ENCODE results near the gene BAHCC1. TPM values are rescaled to one million over a fixed set of nuclear protein-coding genes. Genes with fewer than 3 reads are reported as not detected.

Gene BAHCC1
- total RNA-seq, 1 donor from 2014 or later, result 22.7 TPM

DNA sequence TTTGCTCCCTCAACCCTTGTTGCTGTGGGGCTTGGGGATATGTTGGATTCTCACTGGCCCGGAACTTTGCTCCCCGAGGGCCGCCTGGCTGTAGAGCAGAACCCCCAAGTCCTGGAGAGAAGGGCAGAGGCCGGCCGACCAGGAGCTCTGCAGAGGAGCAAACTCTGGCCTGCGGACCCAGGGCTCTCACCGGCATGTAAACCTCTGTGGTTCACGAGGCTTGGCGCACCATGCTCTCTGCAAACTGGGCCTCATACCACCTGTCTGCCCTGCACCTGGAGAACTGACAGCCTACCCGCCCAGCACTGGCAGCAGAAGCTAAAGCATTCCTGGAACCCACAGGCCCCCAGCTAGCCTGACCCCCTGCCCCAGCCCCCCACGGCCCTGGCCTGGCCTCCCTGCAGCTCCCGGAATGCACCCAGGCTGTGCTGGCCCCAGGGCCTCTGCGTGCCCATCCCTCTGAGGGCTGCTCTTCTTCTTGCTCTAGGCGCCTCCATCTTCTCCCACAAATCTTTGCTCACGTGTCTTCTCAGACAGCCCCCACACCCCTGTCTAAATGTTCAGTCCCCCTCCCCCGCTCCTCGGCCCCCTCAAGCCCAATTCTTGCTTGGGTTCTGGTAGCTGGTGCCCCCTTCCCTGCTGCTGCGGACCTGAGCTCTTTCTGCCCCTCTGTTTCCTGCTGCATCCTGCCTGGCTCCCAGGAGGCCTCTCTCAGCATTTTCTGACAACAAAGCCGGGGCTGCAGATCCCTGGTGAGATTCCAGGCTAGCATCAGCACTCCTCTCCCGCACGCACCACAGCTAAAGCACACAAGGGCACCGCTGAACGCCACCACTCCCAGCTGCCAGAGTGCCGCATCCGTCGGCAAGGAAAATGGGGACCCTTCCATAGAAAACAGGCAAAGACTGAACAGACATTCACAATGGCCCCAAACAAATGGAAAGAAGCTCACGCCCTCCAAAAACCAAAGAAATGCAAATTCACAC lies 94.0 kb downstream of the BAHCC1 start:
- peaks cover 5% of the 10 kb centered on the region for H3K27me3 Mint-ChIP-seq (ENCODE audit: low read depth)
- H3K9me3 Mint-ChIP-seq (ENCODE audit: low read depth), result no peaks in the 10 kb centered on the region
- peak; percentile 75 for DNase-seq (ENCODE audit: low spot score)
- peak overlapping the region; percentile 81 for H3K27ac Mint-ChIP-seq (ENCODE audit: unreplicated experiment)
- TF ChIP-seq, protein P1, sequence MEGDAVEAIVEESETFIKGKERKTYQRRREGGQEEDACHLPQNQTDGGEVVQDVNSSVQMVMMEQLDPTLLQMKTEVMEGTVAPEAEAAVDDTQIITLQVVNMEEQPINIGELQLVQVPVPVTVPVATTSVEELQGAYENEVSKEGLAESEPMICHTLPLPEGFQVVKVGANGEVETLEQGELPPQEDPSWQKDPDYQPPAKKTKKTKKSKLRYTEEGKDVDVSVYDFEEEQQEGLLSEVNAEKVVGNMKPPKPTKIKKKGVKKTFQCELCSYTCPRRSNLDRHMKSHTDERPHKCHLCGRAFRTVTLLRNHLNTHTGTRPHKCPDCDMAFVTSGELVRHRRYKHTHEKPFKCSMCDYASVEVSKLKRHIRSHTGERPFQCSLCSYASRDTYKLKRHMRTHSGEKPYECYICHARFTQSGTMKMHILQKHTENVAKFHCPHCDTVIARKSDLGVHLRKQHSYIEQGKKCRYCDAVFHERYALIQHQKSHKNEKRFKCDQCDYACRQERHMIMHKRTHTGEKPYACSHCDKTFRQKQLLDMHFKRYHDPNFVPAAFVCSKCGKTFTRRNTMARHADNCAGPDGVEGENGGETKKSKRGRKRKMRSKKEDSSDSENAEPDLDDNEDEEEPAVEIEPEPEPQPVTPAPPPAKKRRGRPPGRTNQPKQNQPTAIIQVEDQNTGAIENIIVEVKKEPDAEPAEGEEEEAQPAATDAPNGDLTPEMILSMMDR (IDR thresholded peaks at IDR 0.05), result no peak
- peaks cover 15% of the 10 kb centered on the region for H3K4me1 Mint-ChIP-seq (ENCODE audit: low read depth)
- H3K36me3 Mint-ChIP-seq (ENCODE audit: low read depth), result no peaks in the 10 kb centered on the region
- peak overlapping the region; percentile 55 for H3K4me3 Mint-ChIP-seq (ENCODE audit: unreplicated experiment)

DNA sequence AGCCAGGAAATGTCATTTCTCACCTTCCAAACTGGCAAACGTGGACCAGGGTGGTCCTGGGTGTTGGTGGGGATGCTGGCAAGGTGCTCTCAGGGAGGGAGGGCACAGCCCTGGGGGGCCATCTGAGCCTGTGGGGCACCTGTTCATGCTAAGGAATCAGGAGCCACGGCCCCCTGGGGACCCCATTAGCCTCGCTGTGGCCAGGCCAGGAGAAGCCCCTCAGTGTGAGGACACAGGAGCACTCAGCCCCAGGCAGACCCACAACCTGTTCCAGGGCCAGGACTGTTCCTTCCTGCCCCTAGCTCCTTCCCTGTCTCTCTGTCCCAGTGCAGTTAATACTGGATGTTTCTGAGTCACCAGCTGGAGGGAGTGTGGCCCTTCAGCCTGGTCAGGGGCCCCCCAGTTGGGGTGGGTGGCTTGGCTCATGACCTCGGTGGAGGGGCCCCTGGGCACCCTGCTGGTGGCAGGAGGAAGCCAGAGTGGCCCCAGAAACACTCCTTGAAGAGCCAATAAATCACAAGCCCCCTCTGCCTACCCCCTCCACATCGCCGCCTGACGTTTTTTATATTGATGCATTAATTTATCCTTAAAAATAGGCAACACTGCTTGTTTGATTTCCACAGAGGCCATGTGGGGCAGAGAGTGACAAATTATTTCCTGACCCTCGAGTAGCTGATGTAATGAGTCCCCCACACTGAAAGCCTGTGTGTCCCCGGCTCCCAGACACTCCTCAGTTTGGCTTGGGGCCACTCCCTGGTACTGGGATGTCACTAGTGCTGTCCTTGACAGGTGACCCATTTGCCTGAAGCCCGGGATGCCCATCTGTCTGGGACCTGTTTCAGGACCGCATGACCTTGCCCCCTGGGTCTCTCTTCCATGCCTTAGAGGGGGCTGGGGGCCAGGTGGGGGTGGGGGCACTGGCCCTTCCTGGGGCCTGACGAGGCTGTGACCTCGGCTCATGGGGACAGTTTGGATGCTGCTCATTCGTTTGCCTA lies 95.0 kb downstream of the BAHCC1 start:
- no peak overlapping the region for H3K27ac Mint-ChIP-seq (ENCODE audit: unreplicated experiment)
- H3K4me3 Mint-ChIP-seq (ENCODE audit: unreplicated experiment), result no peak overlapping the region
- TF ChIP-seq, protein P1 (IDR thresholded peaks at IDR 0.05), result no peak
- peaks cover 5% of the 10 kb centered on the region for H3K27me3 Mint-ChIP-seq (ENCODE audit: low read depth)
- no peaks in the 10 kb centered on the region for H3K9me3 Mint-ChIP-seq (ENCODE audit: low read depth)
- no peaks in the 10 kb centered on the region for H3K36me3 Mint-ChIP-seq (ENCODE audit: low read depth)
- peaks cover 15% of the 10 kb centered on the region for H3K4me1 Mint-ChIP-seq (ENCODE audit: low read depth)
- peak; percentile 72 for DNase-seq (ENCODE audit: low spot score)

DNA sequence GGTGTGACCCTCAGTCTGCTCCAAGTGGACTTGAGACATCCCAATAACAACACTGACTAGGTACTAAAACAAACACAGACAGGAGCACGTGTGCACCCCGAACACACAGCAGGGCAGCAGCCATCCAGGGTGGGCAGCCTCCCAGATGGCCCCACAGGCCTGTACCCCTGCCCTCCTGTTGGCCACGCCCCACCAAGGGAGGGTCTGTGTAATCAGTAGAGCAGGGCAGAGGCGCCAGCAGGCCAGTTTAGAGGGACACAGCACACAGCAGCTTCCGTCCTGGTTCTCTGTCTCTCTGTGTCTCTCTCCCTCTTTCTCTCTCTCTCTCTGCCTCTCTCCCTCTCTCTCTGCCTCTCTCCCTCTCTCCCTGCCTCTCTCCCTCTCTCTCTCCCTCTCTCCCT lies 95.9 kb downstream of the BAHCC1 start:
- H3K36me3 Mint-ChIP-seq (ENCODE audit: low read depth), result no peaks in the 10 kb centered on the region

DNA sequence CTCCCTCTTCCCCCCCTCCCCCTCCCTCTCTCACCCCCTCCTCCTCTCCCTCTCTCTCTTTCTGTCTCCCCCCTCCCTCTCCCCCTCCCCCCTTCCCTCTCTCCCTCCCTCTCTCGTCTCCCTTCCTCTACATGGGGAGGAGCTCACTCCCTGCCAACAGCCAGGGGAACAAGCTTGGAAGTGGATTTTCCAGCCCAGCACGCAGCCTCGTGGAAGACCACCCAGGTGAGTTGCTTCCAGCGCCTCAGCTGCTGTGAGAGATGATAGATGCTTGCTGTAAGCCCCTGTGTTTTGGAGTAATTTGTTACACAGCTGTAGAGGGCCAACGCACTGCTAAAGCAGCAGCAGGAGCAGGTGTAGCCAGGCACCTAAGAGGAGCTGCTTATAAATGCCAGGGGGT lies 96.5 kb downstream of the BAHCC1 start:
- TF ChIP-seq, protein P1 (IDR thresholded peaks at IDR 0.05), result no peak
- H3K27me3 Mint-ChIP-seq (ENCODE audit: low read depth), result peaks cover 5% of the 10 kb centered on the region
- no peak overlapping the region for H3K27ac Mint-ChIP-seq (ENCODE audit: unreplicated experiment)

More for the DNA sequence above, 95.9 kb downstream of the BAHCC1 start:
- no peaks in the 10 kb centered on the region for H3K9me3 Mint-ChIP-seq (ENCODE audit: low read depth)
- H3K27ac Mint-ChIP-seq (ENCODE audit: unreplicated experiment), result no peak overlapping the region
- no peak overlapping the region for H3K4me3 Mint-ChIP-seq (ENCODE audit: unreplicated experiment)
- peaks cover 5% of the 10 kb centered on the region for H3K27me3 Mint-ChIP-seq (ENCODE audit: low read depth)
- TF ChIP-seq, protein P1 (IDR thresholded peaks at IDR 0.05), result no peak
- H3K4me1 Mint-ChIP-seq (ENCODE audit: low read depth), result peaks cover 15% of the 10 kb centered on the region
- DNase-seq (ENCODE audit: low spot score), result no peak

DNA sequence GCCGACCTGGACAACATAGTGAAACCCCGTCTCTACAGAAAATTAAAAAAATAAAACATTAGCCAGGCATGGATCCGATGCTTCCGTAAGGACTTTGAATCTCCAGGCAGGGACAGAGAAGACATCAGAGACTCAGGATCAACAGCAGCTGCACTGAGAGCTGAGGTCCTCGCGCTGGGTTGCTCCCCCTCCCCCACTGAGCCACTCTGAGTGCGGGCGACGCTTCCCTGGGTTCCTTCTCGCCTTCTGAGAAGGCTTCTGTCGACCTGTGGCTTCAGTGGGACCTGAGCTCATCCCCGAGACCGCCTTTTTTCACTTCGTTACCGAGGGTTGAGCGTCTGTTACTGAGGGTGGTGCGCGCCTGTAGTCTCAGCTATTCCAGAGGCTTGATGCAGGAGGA lies 96.9 kb downstream of the BAHCC1 start:
- no peak for DNase-seq (ENCODE audit: low spot score)
- Mint-ChIP-seq H3K4me1 (ENCODE audit: low read depth) (peaks cover 15% of the 10 kb centered on the region), H3K27me3 (ENCODE audit: low read depth) (peaks cover 5% of the 10 kb centered on the region), H3K27ac (ENCODE audit: unreplicated experiment) (no peak overlapping the region), H3K9me3 (ENCODE audit: low read depth) (no peaks in the 10 kb centered on the region), H3K36me3 (ENCODE audit: low read depth) (no peaks in the 10 kb centered on the region), H3K4me3 (ENCODE audit: unreplicated experiment) (no peak overlapping the region)
- TF ChIP-seq, protein P1 (IDR thresholded peaks at IDR 0.05), result no peak

More for the DNA sequence above, 96.5 kb downstream of the BAHCC1 start:
- no peak for DNase-seq (ENCODE audit: low spot score)
- H3K4me3 Mint-ChIP-seq (ENCODE audit: unreplicated experiment), result no peak overlapping the region
- no peaks in the 10 kb centered on the region for H3K36me3 Mint-ChIP-seq (ENCODE audit: low read depth)
- H3K9me3 Mint-ChIP-seq (ENCODE audit: low read depth), result no peaks in the 10 kb centered on the region
- peaks cover 15% of the 10 kb centered on the region for H3K4me1 Mint-ChIP-seq (ENCODE audit: low read depth)

Data from chondrocyte (in vitro differentiated cells).